Mononuclear cell (primary cell): Measurements from ENCODE around the gene SPA17. TPM values are rescaled to one million over a fixed set of nuclear protein-coding genes. Genes with fewer than 3 reads are reported as not detected.

Experiments
- H3K27me3 ChIP-seq: 2 replicates; pipeline ENCODE4 v1.6.0; 2011; ENCODE audit warnings: low read length, control low read depth; ENCODE audit not compliant: insufficient read depth
- H3K4me1 ChIP-seq: 2 replicates; pipeline ENCODE4 v1.5.1; 2011; ENCODE audit warnings: mild to moderate bottlenecking, low read length, control low read depth; ENCODE audit not compliant: insufficient read depth
- H3K4me3 ChIP-seq: 2 replicates; pipeline ENCODE4 v1.5.1; 2011; ENCODE audit warnings: mild to moderate bottlenecking, low read length, moderate library complexity
- H3K9me3 ChIP-seq: 2 replicates; pipeline ENCODE4 v1.5.1; 2011; ENCODE audit warnings: low read depth, mild to moderate bottlenecking, control low read depth, low read length
- total RNA-seq: library from RNA; depleted of rRNA; stranded (reverse); fragments of >200 nt; gene quantifications from one replicate; pipeline ENCODE4 v1.2.3, GENCODE V29; 2012

SPA17 gene
- total RNA-seq, 1 donor: 1.7 TPM

DNA sequence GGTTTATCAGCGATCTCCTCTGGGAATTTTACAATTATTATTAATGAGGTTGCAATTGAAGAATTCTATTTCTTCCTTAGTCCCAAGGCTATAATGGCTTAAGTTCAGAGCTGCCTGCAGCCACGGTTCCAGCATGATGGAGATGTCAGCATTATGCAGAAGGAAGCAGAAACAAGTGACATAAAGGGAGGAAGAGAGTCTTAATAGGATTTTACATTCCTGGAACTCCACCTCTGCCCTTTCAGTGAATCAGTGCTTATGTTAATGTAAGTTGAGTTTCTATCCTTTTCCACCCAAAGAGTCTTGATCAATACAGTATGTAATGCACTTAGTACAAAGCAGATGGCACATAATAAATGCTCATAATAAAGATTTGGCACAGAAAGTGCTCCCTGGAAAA is 54.4 kb downstream of the SPA17 start:
- Histone ChIP-seq H3K27me3 (no peaks in the 10 kb centered on the region), H3K9me3 (no peaks in the 10 kb centered on the region), H3K4me1 (peaks cover 72% of the 10 kb centered on the region), H3K4me3 (no peak overlapping the region)

DNA sequence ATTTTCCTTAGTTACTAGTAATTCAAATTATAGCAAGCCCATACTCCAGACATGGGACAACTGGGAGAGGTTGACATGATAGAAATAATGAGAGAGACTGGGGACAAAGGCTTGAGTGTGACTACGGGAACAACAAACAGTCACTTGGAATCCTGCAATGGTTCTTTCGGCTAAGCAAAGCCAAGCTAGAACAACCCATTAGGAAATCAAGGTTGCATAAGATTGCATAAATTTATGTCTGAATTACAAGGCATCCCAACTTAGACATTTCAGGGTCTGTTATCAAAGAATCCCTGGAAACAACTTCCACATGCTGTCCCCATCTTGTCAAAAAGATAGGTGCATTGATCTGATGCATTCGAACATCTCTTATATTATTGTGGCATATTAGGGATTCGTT is 55.9 kb downstream of the SPA17 start:
- no peaks in the 10 kb centered on the region for H3K9me3 ChIP-seq
- H3K4me3 ChIP-seq: no peak overlapping the region
- peaks cover 68% of the 10 kb centered on the region for H3K4me1 ChIP-seq
- H3K27me3 ChIP-seq: no peaks in the 10 kb centered on the region

DNA sequence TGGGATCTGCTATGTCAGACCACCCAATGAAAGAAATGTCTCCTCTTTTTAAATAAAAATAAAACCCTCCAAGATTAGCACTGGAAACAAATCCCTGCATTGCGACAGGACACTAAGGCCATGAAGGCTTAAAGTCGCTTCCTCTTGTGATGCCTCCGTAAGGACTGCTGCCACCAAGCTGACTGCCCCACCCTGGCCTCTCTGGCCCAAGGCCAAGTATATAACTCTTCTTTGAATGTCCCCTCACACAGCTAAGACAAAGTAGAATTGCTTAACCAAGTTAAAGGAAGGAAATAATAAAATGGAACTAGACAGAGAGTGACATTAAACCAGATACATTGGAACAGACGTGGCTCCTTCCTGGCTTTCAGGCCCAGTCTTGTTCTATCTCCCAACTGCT is 58.5 kb downstream of the SPA17 start:
- Histone ChIP-seq H3K9me3 (no peaks in the 10 kb centered on the region), H3K27me3 (no peaks in the 10 kb centered on the region), H3K4me3 (no peak overlapping the region), H3K4me1 (peaks cover 71% of the 10 kb centered on the region)

GRCh38 chr11:124736736-124737135 is 63.0 kb downstream of the SPA17 start:
- Histone ChIP-seq H3K4me1 (peaks cover 69% of the 10 kb centered on the region), H3K4me3 (no peak overlapping the region), H3K27me3 (no peaks in the 10 kb centered on the region), H3K9me3 (no peaks in the 10 kb centered on the region)

DNA sequence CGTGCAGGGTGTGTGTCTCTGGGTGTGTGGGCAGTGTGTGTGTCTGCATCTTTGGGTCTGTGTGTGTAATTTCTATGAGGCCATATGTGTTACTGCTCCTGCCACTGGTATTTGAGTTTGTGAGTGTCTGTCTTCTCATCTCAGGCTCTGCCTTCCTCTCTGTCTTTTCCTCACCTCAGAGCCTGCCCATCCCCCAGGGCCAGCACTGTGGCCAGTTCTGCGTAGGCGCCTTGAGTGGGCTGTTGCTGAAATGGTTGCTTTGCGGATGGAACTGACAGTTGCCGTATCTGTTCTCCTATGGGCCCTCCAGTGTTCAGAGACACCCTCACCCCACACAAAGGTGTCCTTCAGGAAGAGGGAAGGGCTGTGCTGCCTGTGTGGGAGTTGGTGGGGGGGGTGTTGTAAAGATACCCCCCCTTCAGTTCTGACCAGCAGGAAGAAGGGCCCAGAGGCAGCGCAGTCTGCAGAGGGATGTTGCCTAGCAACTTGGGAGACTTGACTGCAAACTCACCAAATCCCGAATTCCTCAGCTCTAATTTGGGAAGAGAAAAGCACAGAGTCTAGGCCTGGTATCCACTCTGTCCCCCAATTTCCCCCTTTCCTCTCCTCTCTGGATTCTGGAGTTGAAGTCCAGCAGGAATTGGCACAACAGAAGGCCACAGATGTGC is 64.1 kb downstream of the SPA17 start:
- Histone ChIP-seq H3K27me3 (no peaks in the 10 kb centered on the region), H3K9me3 (no peaks in the 10 kb centered on the region), H3K4me3 (no peak overlapping the region), H3K4me1 (peaks cover 68% of the 10 kb centered on the region)

DNA sequence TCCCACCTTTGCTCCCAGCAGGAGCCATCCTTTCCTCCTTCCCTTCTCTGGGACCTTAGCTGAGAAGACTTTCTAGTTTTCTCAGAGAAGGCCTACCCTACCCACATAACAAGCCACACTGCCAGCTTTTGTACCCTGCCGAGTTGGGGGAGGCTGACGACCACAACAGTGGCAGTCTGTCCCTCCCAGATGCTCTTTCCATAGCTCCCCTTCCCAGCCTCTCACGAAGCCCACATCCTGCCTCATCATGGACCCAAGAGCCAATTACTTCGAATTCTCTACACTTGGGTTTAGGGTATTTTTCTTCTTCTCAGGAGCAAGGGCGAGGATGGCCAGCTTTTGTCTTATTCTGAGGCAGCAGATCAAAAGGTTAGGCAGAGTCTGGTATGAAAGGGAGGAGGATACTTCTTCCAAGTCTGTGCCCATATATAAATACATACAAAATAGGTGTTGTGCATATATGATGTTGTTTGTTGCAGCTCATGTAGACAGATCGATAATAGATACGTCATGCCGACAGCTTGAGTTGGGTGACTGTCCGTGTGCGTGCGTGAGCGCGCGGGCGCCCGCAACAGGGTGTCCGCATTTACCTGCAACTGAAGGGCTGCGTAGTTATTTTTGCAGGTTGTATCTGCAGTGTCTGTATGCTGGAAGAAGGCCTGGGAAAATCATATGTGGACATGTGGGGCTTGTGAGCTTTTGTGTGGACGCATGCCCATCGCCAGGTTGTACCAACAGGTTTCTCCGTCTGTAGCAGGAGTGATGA is 65.2 kb downstream of the SPA17 start:
- Histone ChIP-seq H3K4me1 (peaks cover 64% of the 10 kb centered on the region), H3K4me3 (no peak overlapping the region), H3K27me3 (no peaks in the 10 kb centered on the region), H3K9me3 (no peaks in the 10 kb centered on the region)

- Histone ChIP-seq H3K9me3 (no peaks in the 10 kb centered on the region), H3K4me3 (peak within 1 kb of the TSS; percentile 53), H3K4me1 (peaks cover 64% of the 10 kb centered on the region), H3K27me3 (no peaks in the 10 kb centered on the region)
Observed at GRCh38 chr11:124739479-124740276, 66.0 kb downstream of the SPA17 start, which contains the start of gene NRGN. NRGN (plus strand) TSS chr11:124739942; CDS start chr11:124740085, 143 bp downstream.

DNA sequence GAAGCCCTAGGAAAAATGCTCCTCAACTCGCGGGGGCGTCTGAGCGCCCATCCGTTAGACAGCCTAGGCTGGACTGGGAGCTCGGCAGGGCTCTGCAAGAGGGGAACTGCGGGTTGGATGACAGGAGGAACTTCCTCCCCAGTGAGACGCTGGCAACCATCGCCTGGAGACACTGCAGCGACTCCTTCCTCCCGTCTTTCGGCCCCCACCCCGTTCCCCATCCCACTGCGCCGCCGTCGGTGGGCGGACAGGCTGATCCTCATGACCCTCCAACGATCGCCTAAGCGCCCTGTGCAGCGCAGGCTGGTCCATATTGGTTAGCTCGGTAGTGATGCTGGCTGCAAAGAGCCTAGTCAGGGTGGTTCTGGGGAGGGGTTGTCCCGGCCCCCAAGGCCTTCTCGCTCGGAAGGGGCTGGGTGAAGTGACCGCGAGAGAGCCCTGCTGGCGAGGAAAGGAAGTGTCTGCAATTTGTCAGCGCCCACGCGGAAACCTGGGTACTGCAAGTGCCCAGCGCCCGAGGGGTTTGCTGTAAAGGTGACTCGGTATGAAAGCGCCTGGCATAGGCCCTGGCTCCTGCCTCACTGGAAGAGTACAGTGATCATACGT is 66.7 kb downstream of the SPA17 start:
- Histone ChIP-seq H3K4me1 (peaks cover 62% of the 10 kb centered on the region), H3K9me3 (no peaks in the 10 kb centered on the region), H3K27me3 (no peaks in the 10 kb centered on the region), H3K4me3 (peak overlapping the region; percentile 53)

DNA sequence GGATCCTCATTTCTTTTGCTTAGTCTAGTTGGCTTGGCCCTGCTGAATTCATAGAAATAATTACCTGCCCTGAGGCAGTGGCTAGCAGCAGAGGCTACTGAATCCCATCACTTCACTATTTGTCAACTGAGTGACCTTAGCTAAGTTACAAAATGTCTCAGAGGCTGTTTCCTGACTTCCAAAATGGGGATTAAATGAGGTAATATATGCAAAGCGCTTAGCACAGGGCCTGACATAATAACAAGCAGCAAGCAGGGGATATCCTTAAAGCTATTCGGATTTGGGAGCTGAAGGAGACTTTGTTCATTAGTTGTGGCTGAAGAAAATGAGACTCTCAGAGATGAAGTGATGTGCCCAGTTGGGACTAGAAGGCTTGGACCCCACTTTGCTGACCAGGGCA is 68.9 kb downstream of the SPA17 start:
- peaks cover 54% of the 10 kb centered on the region for H3K4me1 ChIP-seq
- no peak overlapping the region for H3K4me3 ChIP-seq
- no peaks in the 10 kb centered on the region for H3K9me3 ChIP-seq
- H3K27me3 ChIP-seq: no peaks in the 10 kb centered on the region

GRCh38 chr11:124743050-124743449 is 69.3 kb downstream of the SPA17 start:
- no peaks in the 10 kb centered on the region for H3K27me3 ChIP-seq
- no peak overlapping the region for H3K4me3 ChIP-seq
- H3K4me1 ChIP-seq: peaks cover 49% of the 10 kb centered on the region
- H3K9me3 ChIP-seq: no peaks in the 10 kb centered on the region

- H3K4me3 ChIP-seq: no peak overlapping the region
Observed at GRCh38 chr11:124745270-124745834, 71.6 kb downstream of the SPA17 start.

DNA sequence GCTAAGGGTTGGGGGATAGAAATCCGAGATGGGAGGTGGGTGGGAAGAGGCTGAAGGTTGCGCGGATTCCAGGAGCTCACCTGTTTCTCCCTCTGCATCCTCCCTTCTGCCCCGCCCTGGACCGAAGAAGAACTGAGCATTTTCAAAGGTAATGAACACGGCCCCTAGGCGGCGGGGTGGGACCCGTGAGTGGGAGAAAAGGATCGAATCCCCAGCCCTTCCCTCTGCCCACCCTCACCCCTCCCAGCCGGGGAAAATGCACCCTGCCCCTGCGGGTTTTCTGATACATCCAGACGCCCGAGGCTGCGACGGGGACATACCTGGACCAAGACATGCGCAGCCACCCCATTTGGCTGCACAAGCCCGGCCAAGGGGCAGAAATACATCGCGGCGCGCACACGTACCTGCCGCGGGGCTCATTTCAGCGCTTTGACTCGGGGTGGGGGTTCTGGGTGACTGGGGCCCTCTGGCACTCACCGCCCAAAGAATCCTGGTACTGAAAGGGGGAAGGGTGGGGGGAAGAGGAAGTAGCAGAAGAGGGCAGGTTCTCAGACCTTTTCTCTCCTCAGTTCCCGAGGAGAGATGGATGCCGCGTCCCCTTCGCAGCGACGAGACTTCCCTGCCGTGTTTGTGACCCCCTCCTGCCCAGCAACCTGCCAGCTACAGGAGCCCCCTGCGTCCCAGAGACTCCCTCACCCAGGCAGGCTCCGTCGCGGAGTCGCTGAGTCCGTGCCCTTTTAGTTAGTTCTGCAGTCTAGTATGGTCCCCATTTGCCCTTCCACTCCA is 72.3 kb downstream of the SPA17 start:
- H3K9me3 ChIP-seq: no peaks in the 10 kb centered on the region
- peaks cover 56% of the 10 kb centered on the region for H3K4me1 ChIP-seq
- H3K27me3 ChIP-seq: no peaks in the 10 kb centered on the region
- peak overlapping the region; percentile 65 for H3K4me3 ChIP-seq

More at GRCh38 chr11:124745270-124745834, 71.6 kb downstream of the SPA17 start:
- Histone ChIP-seq H3K9me3 (no peaks in the 10 kb centered on the region), H3K27me3 (no peaks in the 10 kb centered on the region), H3K4me1 (peaks cover 62% of the 10 kb centered on the region)

DNA sequence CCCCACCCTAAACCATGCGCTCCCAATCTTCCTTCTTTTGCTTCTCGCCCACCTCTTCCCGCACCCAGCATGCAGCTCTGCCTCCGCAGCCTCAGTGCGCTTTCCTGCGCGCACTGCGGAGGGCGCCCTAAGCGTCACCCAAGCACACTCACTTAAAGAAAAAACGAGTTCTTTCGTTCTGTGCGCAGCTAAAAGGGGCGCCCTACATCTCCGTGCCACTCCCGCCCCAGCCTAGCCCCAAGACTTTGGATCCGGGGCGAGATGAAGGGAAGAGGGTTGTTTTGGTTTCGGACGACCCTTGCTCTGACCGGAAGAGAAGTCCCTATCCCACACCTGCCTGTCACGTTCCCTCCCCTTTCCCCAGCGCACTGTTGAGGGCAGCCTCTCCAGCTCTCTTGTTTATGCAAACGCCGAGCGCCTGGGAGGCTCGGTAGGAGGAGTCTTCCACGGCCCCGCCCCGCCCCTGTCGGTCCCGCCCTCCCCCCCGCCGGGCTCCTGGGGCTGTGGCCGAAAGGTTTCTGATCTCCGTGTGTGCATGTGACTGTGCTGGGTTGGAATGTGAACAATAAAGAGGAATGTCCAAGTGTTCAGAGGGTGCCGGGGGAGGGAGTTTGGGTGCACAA is 73.0 kb downstream of the SPA17 start:
- Histone ChIP-seq H3K4me3 (peak overlapping the region; percentile 65), H3K9me3 (no peaks in the 10 kb centered on the region), H3K27me3 (no peaks in the 10 kb centered on the region), H3K4me1 (peaks cover 49% of the 10 kb centered on the region)
